D721Med (cell line): ENCODE results near the gene UBA3.

Source experiments
- DNase-seq: peaks from one replicate; pipeline ENCODE4 v3.0.0; 2011; ENCODE audit warnings: low spot score; ENCODE audit not compliant: insufficient read length
- FAIRE-seq: peaks from 2 replicates; lab custom pipeline; 2011; peaks lifted over from hg19 to GRCh38; lab: Jason Lieb, UNC
- CTCF ChIP-seq: IDR thresholded peaks from 2 replicates; pipeline ENCODE4 v1.5.1; 2012; ENCODE audit warnings: mild to moderate bottlenecking, control low read depth; ENCODE audit not compliant: insufficient read depth; ENCODE audit errors: missing control alignments

Gene UBA3

DNA sequence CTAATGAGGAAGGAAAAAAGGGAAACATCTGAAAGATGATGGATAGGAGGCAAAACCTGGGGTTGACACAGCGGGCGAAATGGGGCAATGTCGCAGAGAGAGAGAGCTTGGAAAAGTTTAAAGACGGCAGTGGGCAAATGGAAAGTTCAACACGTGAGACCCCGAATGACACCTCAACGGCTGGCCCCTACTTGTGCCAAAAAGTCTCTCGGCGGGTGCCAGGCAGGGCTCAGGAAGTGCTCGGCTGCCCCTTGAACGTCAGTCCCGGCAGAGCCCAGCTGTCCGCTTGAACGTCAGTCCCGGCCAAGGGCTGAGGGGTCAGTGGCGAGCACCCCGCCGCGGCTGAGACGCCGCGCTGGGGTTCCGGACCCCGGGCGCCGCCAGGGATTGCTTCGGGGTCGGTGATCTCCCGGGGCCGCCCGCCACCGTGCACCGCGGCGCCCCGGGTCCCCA, 67.3 kb downstream of the UBA3 start:
- TF ChIP-seq CTCF, result no peak
- no peak for DNase-seq
- no peak for FAIRE-seq

DNA sequence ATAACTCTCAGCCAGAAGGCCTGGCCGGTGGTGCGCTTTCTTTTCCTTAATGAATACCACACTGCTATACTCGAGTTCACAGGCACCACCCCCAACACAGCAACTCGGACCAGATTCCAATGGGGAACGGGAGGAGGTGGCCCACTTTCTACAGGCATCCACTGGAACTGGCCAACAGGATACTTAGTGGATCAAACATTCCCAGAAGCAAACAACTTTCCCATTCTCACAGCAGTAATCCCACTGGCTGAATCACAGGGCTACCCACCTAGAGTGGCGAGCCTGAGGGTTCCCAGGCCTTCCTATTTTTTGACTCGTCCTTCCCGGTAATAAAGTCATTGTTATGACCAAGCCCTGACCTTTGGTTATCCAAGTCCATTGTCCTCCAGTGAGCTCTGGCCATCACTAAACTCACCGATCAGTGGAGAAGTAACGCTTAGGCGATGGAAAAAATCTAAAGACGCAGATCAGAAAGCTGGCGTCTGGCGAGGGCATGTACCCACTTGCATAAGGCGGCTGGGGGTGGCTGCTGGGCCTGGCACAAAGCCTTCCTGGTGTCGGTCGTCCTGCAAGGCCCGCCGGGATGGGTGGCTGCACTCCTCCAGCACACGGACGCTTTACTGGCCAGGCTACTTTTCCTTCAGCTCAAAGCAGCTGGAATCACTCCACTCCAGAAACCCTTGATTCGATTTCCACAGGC, 67.9 kb downstream of the UBA3 start:
- no peak for FAIRE-seq

DNA sequence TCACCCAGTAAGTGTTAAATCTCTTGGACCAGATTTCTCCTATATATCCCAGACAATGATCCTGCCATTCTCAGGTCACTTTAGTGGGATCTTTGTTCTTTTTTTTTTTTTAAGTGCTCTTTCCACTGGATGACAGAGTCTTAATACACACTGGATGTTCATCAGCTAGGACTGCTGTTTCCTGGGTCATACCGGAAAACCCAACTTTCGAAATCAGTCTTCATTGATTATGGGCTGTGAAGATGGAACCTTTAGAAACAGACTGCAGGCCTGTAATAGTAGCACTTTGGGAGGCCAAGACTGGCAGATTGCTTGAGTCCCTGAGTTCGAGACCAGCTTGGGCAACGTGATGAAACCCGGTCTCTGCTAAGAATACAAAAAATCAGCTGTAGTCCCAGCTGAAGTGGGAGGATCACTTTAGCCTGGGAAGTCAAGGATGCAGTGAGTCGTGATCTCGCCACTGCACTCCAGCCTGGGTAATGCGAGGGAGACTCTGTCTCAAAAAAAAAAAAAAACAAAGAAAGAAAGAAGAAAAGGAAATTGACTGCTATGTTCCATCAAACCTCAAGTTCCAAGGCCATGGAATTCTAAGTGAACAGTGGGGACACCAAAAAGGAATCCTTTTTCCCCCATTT, 69.0 kb downstream of the UBA3 start:
- no peak for FAIRE-seq
- TF ChIP-seq CTCF, result no peak
- DNase-seq, result no peak

More for the DNA sequence above, 67.9 kb downstream of the UBA3 start:
- no peak for TF ChIP-seq CTCF
- no peak for DNase-seq

GRCh38 chr3:69009559-69010410, 70.4 kb downstream of the UBA3 start:
- no peak for TF ChIP-seq CTCF
- no peak for DNase-seq
- FAIRE-seq, result no peak

GRCh38 chr3:69008980-69009379, 71.2 kb downstream of the UBA3 start:
- DNase-seq (no peak), FAIRE-seq (no peak)
- TF ChIP-seq CTCF, result no peak

GRCh38 chr3:69005791-69006482, 74.2 kb downstream of the UBA3 start:
- FAIRE-seq (no peak), DNase-seq (no peak)
- TF ChIP-seq CTCF, result no peak
